Gastroesophageal sphincter (tissue), 4 donors: ENCODE measurements around the gene C6orf132. TPM values are rescaled to one million over a fixed set of nuclear protein-coding genes. Genes with fewer than 3 reads are reported as not detected.

Experiments
- ATAC-seq: fragments of 150-250 bp; one replicate; pipeline ENCODE4 v1.9.1; 2016; ENCODE audit warnings: mild to moderate bottlenecking, moderate library complexity
- H3K27ac ChIP-seq, 4 donors: fragments of 200-600 bp; sonication (generic) in 3 of 4; 1 replicate in 3 of 4; 2 replicates in 1 of 4; pipeline ENCODE4 v1.5.1; 2016 to 2019
- H3K27me3 ChIP-seq: fragments of 200-600 bp; sonication (generic); one replicate; pipeline ENCODE4 v1.5.1; 2019
- H3K36me3 ChIP-seq, 2 donors: fragments of 200-600 bp; sonication (generic); one replicate each; pipeline ENCODE4 v1.5.1; 2019; ENCODE audit warnings: control low read depth in 1 of 2
- H3K4me1 ChIP-seq, 3 donors: fragments of 200-600 bp; sonication (generic); 1 replicate in 2 of 3; 2 replicates in 1 of 3; pipeline ENCODE4 v1.5.1; 2016 to 2019; ENCODE audit warnings: control low read depth in 2 of 3
- H3K4me3 ChIP-seq, 2 donors: fragments of 200-600 bp; sonication (generic); one replicate each; pipeline ENCODE4 v1.5.1; 2019; ENCODE audit warnings: mild to moderate bottlenecking in 1 of 2, moderate library complexity in 1 of 2
- H3K9me3 ChIP-seq, 3 donors: fragments of 200-600 bp; sonication (generic); one replicate each; pipeline ENCODE4 v1.5.1; 2017 to 2019; ENCODE audit warnings: control low read depth in 2 of 3
- CTCF ChIP-seq, 4 experiments: fragments of 200-600 bp in 2 of 4; fragments of 450-650 bp in 2 of 4; sonication (generic) in 1 of 4; IDR thresholded peaks; one replicate each; pipeline ENCODE4 v1.5.1; 2017 to 2019; ENCODE audit warnings: antibody characterized with exemption in 4 of 4, mild to moderate bottlenecking in 2 of 4, moderate library complexity in 2 of 4
- EP300 ChIP-seq: sonication (generic); formaldehyde crosslinking; IDR thresholded peaks from one replicate; pipeline ENCODE4 v1.6.1; 2017; ENCODE audit warnings: antibody characterized with exemption, mild to moderate bottlenecking
- POLR2A ChIP-seq, 2 donors: fragments of 450-650 bp; IDR thresholded peaks; one replicate each; pipeline ENCODE4 v1.6.1; 2017; ENCODE audit warnings: antibody characterized with exemption in 2 of 2, mild to moderate bottlenecking in 2 of 2, moderate library complexity in 1 of 2
- POLR2AphosphoS5 ChIP-seq: sonication (generic); formaldehyde crosslinking; IDR thresholded peaks from one replicate; pipeline ENCODE4 v1.6.1; 2017; ENCODE audit warnings: antibody characterized with exemption
- WGBS, 2 donors: methylation state at CpG; one replicate each; pipeline ENCODE4 v1.1.5; 2018; ENCODE audit warnings: low coverage in 1 of 2; 5-methylcytosine and 5-hydroxymethylcytosine counted together
- total RNA-seq, 4 donors: library from RNA; depleted of rRNA; stranded (reverse); fragments of >200 nt; gene quantifications; one replicate each; pipeline ENCODE4 v1.1.0, GENCODE V29; 2016

The C6orf132 gene
- total RNA-seq, 4 donors from 2014 or later = 0.93 to 12.1 (median 1.4) TPM

GRCh38 chr6:42123379-42124103 is 18.9 kb downstream of the C6orf132 start:
- Histone ChIP-seq H3K27ac (peak overlapping the region in 2 of 4 donors; percentile 46 to 51), H3K36me3 (no peaks in the 10 kb centered on the region), H3K4me3 (no peak overlapping the region), H3K9me3 (no peaks in the 10 kb centered on the region), H3K27me3 (no peaks in the 10 kb centered on the region), H3K4me1 (peaks cover 0 to 3% (median 0%) of the 10 kb centered on the region in 3 donors)
- WGBS, 2 donors = 55 to 89% methylated on average over 1 to 4 of the region's 11 CpGs
- peak; percentile 32 for ATAC-seq
- TF ChIP-seq POLR2A (IDR thresholded peaks at IDR 0.05) (no peak), EP300 (no peak), CTCF (IDR thresholded peaks at IDR 0.05) (no peak), POLR2AphosphoS5 (no peak)

- Histone ChIP-seq H3K27ac (no peak overlapping the region), H3K4me1 (peaks cover 0 to 10% (median 4%) of the 10 kb centered on the region in 3 donors), H3K9me3 (no peaks in the 10 kb centered on the region), H3K4me3 (no peak overlapping the region), H3K27me3 (no peaks in the 10 kb centered on the region), H3K36me3 (no peaks in the 10 kb centered on the region)
- WGBS, 2 donors = 78% methylated on average over 1 of the region's 8 CpGs; no CpG with 5 or more reads in 1 of the 2 donors
- no peak for ATAC-seq
- TF ChIP-seq POLR2AphosphoS5 = no peak
- TF ChIP-seq EP300 = no peak
- no peak for TF ChIP-seq POLR2A (IDR thresholded peaks at IDR 0.05)
- no peak for TF ChIP-seq CTCF (IDR thresholded peaks at IDR 0.05)
Measured at GRCh38 chr6:42120895-42121865, 21.2 kb downstream of the C6orf132 start.

- Histone ChIP-seq H3K4me1 (peaks cover 0 to 10% (median 4%) of the 10 kb centered on the region in 3 donors), H3K27me3 (no peaks in the 10 kb centered on the region), H3K36me3 (no peaks in the 10 kb centered on the region), H3K9me3 (no peaks in the 10 kb centered on the region), H3K27ac (peak overlapping the region in 2 of 4 donors; percentile 12 to 38), H3K4me3 (no peak overlapping the region)
- TF ChIP-seq CTCF (IDR thresholded peaks at IDR 0.05) (no peak), POLR2A (IDR thresholded peaks at IDR 0.05) (no peak), POLR2AphosphoS5 (no peak), EP300 (no peak)
- 24 to 26% methylated on average over 2 to 3 of the region's 10 CpGs for WGBS, 2 donors
- peak; percentile 78 for ATAC-seq
Measured at GRCh38 chr6:42118162-42119001, 24.0 kb downstream of the C6orf132 start.

- H3K36me3 ChIP-seq = no peaks in the 10 kb centered on the region
- TF ChIP-seq EP300 (no peak), POLR2AphosphoS5 (no peak), CTCF (IDR thresholded peaks at IDR 0.05) (no peak), POLR2A (IDR thresholded peaks at IDR 0.05) (no peak)
- WGBS, 2 donors = 90 to 94% methylated on average over 1 to 3 of the region's 3 CpGs
- peaks cover 0 to 10% (median 4%) of the 10 kb centered on the region in 3 donors for H3K4me1 ChIP-seq
- no peak overlapping the region for H3K4me3 ChIP-seq
- ATAC-seq = no peak
- peak overlapping the region in 1 of 4 donors; percentile 38 for H3K27ac ChIP-seq
- H3K27me3 ChIP-seq = no peaks in the 10 kb centered on the region
- H3K9me3 ChIP-seq = no peaks in the 10 kb centered on the region
Measured at GRCh38 chr6:42117843-42118161, 24.6 kb downstream of the C6orf132 start.
